ENCODE data around the gene FNDC3B.

The FNDC3B gene

GRCh38 chr3:172323894-172324610 is 284.7 kb downstream of the FNDC3B start:
- Histone ChIP-seq H3K9ac (ENCODE audit: low read length) (no peak overlapping the region), H3K4me2 (ENCODE audit: low read length) (no peak overlapping the region), H3F3A (ENCODE audit: insufficient read depth, low read length) (no peaks in the 10 kb centered on the region), H3K4me3 (ENCODE audit: low read depth, low read length, poor library complexity, severe bottlenecking) (no peak overlapping the region), H2AFZ (ENCODE audit: low read length) (no peak overlapping the region), H3K27ac (ENCODE audit: low read depth, low read length, poor library complexity, severe bottlenecking) (no peak overlapping the region), H3K27me3 (ENCODE audit: insufficient read depth, low read length) (no peaks in the 10 kb centered on the region), H3K9me3 (ENCODE audit: low read length) (no peaks in the 10 kb centered on the region), H3K9me2 (ENCODE audit: low read depth, low read length) (no peaks in the 10 kb centered on the region), H4K20me1 (ENCODE audit: insufficient read depth, low read length) (no peaks in the 10 kb centered on the region), H3K36me3 (ENCODE audit: insufficient read depth, low read length) (no peaks in the 10 kb centered on the region), H3K4me1 (ENCODE audit: insufficient read depth, low read length, severe bottlenecking) (no peaks in the 10 kb centered on the region), H3K79me2 (ENCODE audit: insufficient read depth, low read length) (no peaks in the 10 kb centered on the region)
- TF ChIP-seq EZH2 (IDR thresholded peaks at IDR 0.05; ENCODE audit: borderline replicate concordance, low read length), result no peak
- no peak for TF ChIP-seq CTCF (IDR thresholded peaks at IDR 0.05; ENCODE audit: low read length)

- Histone ChIP-seq H3K9me3 (ENCODE audit: low read length) (no peaks in the 10 kb centered on the region), H3F3A (ENCODE audit: insufficient read depth, low read length) (no peaks in the 10 kb centered on the region), H3K9me2 (ENCODE audit: low read depth, low read length) (no peaks in the 10 kb centered on the region), H3K36me3 (ENCODE audit: insufficient read depth, low read length) (no peaks in the 10 kb centered on the region), H3K9ac (ENCODE audit: low read length) (no peak overlapping the region), H3K4me3 (ENCODE audit: low read depth, low read length, poor library complexity, severe bottlenecking) (no peak overlapping the region), H3K27me3 (ENCODE audit: insufficient read depth, low read length) (no peaks in the 10 kb centered on the region), H3K4me2 (ENCODE audit: low read length) (no peak overlapping the region), H3K79me2 (ENCODE audit: insufficient read depth, low read length) (no peaks in the 10 kb centered on the region), H2AFZ (ENCODE audit: low read length) (no peak overlapping the region), H3K27ac (ENCODE audit: low read depth, low read length, poor library complexity, severe bottlenecking) (no peak overlapping the region), H3K4me1 (ENCODE audit: insufficient read depth, low read length, severe bottlenecking) (no peaks in the 10 kb centered on the region), H4K20me1 (ENCODE audit: insufficient read depth, low read length) (no peaks in the 10 kb centered on the region)
- no peak for TF ChIP-seq CTCF (IDR thresholded peaks at IDR 0.05; ENCODE audit: low read length)
- TF ChIP-seq EZH2 (IDR thresholded peaks at IDR 0.05; ENCODE audit: borderline replicate concordance, low read length), result no peak
Observed at GRCh38 chr3:172324611-172325203, 285.3 kb downstream of the FNDC3B start.

- H3K9me3 ChIP-seq (ENCODE audit: low read length), result no peaks in the 10 kb centered on the region
- H3K27ac ChIP-seq (ENCODE audit: low read depth, low read length, poor library complexity, severe bottlenecking), result no peak overlapping the region
- H3K4me1 ChIP-seq (ENCODE audit: insufficient read depth, low read length, severe bottlenecking), result no peaks in the 10 kb centered on the region
- no peaks in the 10 kb centered on the region for H3K36me3 ChIP-seq (ENCODE audit: insufficient read depth, low read length)
- H3K9me2 ChIP-seq (ENCODE audit: low read depth, low read length), result no peaks in the 10 kb centered on the region
- TF ChIP-seq CTCF (IDR thresholded peaks at IDR 0.05; ENCODE audit: low read length) (no peak), EZH2 (IDR thresholded peaks at IDR 0.05; ENCODE audit: borderline replicate concordance, low read length) (no peak)
- no peaks in the 10 kb centered on the region for H4K20me1 ChIP-seq (ENCODE audit: insufficient read depth, low read length)
- H2AFZ ChIP-seq (ENCODE audit: low read length), result no peak overlapping the region
- no peaks in the 10 kb centered on the region for H3K79me2 ChIP-seq (ENCODE audit: insufficient read depth, low read length)
- no peak overlapping the region for H3K4me3 ChIP-seq (ENCODE audit: low read depth, low read length, poor library complexity, severe bottlenecking)
- no peak overlapping the region for H3K9ac ChIP-seq (ENCODE audit: low read length)
- H3K27me3 ChIP-seq (ENCODE audit: insufficient read depth, low read length), result no peaks in the 10 kb centered on the region
- H3K4me2 ChIP-seq (ENCODE audit: low read length), result no peak overlapping the region
- no peaks in the 10 kb centered on the region for H3F3A ChIP-seq (ENCODE audit: insufficient read depth, low read length)
Observed at GRCh38 chr3:172325461-172325860, 286.1 kb downstream of the FNDC3B start.

Data from OCI-LY1 (cell line).